ENCODE results near the gene IDE.

DNA sequence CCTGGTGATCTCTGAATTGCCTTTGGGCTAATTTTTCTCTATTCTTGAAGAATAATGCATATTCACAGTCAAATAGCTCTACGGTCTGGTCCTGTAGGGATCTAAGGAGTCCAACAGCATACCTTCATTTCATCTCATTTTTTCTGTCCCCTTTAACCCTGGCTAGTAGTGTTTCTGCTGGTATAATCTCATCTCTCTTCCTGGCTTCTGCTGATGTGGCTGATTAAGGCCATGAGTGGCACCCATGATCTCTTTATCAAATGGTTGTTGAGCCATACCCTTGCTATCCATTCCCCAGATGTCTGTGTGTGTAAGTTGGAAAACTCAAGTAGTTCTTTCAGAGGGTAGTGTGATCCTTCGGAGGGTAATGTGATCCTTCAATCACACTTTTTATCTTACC lies 163.4 kb downstream of the IDE start:
- TF ChIP-seq, protein P1, sequence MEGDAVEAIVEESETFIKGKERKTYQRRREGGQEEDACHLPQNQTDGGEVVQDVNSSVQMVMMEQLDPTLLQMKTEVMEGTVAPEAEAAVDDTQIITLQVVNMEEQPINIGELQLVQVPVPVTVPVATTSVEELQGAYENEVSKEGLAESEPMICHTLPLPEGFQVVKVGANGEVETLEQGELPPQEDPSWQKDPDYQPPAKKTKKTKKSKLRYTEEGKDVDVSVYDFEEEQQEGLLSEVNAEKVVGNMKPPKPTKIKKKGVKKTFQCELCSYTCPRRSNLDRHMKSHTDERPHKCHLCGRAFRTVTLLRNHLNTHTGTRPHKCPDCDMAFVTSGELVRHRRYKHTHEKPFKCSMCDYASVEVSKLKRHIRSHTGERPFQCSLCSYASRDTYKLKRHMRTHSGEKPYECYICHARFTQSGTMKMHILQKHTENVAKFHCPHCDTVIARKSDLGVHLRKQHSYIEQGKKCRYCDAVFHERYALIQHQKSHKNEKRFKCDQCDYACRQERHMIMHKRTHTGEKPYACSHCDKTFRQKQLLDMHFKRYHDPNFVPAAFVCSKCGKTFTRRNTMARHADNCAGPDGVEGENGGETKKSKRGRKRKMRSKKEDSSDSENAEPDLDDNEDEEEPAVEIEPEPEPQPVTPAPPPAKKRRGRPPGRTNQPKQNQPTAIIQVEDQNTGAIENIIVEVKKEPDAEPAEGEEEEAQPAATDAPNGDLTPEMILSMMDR (conservative IDR thresholded peaks at IDR 0.05; ENCODE audit: low read length), result no peak
- TF ChIP-seq EZH2phosphoT487 (IDR thresholded peaks at IDR 0.05; ENCODE audit: borderline replicate concordance), result no peak
